DMS 273 treated with DMSO at 0.1 percent for 48 hours (cell line): ENCODE measurements around the gene ZPBP2.

Experiments used
- DNase-seq: peaks from one replicate; lab custom pipeline; 2025; lab: John Stamatoyannopoulos, UW

Gene ZPBP2

DNA sequence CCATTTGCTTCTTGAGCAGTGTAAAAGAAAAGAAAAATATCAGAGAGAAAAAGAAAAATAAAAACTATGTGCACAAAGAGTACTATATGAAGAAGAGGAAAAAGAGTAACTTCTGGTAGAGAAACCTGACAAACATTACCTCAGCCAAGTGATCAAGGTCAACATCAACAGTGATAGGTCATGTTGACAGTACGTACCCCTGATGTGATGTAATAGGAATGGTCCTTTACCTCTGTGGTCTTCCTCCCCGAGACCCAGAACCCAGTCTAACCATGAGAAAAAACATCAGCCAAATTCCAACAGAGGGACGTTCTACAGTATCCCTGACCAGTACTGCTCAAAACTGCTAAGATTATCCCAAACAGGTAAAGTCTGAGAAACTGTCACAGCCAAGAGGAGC, 46.0 kb downstream of the ZPBP2 start:
- no peak for DNase-seq

DNA sequence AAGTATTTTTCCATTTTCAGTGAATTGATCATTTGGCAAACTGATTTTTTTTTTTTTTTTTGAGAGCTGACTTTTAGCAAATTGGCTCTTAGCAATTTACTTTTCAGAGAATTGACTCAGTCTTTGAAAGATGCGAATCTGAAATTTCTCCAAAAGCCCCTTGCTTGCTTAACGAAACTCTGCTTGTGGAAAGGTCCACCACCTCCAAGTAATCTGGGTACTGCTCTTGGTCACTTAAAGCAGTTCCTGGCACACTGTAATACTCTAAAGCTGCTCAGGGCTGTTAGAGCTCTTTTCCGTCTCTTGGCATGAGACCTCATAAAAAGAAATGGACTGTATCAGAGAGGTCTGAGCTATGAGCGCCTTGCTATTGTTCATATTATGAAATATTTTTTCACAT, 47.6 kb downstream of the ZPBP2 start:
- DNase-seq = no peak

DNA sequence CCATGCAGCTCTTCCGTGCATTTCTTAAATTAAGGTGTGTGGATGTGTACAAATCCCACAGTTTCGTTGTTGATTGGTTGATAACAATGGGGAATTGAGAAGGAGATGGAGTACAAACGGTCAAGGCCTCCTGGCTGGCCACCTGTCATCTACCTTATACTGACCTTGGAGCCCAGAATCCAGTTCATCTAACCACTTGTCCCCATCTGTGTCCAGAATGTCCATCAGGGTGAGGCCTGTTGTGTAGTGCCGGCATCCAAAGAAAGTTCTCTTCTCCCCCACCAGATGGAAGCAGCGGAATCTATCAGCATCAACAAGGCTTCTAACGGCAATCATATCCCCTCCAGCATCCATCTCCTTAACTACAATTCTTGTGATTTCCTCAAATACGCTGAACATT, 48.9 kb downstream of the ZPBP2 start:
- DNase-seq = no peak

DNA sequence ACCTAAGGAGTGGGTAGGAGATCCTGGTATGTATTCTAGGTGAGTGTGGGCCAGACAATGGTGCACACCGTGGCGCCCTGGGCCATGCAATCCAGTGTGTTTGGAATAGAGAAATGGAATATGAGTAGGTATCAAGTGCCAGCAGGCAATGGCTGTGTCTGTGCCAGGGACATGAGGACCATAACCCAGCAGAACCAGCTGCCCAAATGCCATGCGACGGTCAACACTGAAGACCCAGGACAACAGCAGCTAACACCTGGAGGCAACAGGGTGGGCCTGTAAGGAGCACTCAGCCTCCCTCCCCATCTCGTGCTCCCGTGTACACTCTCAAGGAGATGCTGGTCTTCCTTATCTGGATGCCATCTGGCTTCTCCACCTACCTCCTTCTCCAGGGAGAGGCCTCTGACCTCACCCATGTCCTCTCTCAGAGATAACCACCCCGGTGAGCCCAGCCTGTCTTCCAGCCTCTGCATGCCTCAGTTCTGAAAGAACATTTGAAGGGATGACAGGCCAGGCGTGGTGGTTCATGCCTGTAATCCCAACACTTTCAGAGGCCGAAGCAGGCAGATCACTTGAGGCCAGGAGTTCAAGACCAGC, 51.2 kb downstream of the ZPBP2 start:
- no peak for DNase-seq

DNA sequence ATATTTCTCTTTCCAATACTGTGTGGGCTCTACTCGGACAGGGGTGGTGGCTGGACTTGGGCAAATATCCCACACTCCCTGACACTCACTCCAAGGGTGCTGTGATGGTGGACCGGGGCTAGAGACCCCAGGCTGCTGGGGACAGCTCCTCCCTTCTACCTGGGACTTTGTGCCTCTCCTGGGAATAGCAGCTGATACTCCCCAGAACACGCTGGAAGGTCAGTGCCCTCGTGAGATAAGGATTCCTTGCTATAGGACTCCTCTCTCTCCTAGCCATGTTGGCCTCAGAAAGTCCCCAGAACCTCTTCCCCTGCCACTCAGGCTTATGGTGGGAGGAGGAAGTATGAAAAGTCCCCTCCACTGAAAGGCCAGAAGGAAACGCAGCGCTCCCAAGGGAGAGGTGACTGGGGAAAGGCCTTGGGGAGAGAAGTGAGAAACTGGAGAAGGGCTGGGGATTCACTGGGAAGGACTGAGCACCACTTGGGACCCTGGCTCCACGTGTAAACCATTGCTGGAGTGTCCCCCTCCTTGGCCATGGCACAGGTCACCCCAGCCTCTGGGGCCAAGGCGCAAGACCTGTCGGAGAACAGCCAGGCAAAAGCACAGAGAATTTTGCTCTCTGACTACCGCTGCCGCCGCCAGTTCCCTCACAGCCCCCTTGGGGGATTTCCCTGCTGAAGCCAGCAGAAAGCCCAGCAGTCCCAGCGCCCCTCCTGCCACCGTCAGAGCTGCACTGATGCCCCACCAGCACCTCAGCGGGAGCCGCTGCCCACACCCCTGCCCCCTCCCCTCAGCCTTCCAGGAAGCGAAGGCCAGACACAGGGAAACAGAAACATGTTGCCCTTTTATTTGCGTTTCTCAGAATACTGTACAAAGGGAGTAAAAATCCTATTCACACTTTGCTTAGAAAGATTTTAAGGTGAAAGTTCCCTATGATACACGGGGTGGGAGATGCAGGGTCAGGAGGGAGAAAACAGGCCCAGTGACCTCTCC, 52.5 kb downstream of the ZPBP2 start:
- no peak for DNase-seq

DNA sequence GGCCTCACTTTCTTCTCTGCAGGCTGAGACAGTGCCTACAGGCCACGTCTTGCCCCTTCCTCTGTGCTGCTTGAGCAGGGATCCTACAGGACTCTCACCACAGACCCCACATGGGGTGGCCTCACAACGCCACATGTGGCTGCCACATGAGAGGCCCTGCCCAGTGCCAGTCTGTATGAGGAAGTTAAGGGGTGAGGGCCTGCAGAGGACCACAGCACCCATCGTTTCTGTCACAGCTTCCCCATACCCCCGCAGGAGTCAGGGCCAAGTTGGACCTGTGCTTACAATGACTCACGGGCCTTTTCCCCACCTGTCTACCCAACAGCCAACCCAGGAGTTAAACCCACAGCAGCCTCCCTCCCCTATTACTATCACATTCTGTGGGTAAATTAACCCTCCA, 53.3 kb downstream of the ZPBP2 start:
- no peak for DNase-seq

DNA sequence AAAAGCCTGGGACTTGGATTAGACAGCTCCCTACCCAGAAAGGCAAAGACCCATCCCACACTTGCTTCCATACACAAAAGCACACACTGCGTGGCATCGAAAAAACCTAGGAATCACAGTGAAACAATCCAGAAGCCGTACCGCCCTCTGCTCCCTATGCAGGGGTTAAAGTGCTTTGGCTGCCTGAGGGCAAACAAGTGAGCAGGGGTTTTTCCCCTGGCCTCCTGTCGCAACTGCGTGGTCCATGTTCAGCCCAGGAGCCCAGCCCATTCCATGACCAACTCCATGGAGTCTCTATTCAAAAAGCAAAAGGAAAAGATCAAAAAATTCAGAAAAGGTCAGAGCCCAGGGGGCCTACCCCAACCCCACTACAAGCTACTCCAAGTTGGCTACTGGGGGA, 54.0 kb downstream of the ZPBP2 start:
- no peak for DNase-seq

DNA sequence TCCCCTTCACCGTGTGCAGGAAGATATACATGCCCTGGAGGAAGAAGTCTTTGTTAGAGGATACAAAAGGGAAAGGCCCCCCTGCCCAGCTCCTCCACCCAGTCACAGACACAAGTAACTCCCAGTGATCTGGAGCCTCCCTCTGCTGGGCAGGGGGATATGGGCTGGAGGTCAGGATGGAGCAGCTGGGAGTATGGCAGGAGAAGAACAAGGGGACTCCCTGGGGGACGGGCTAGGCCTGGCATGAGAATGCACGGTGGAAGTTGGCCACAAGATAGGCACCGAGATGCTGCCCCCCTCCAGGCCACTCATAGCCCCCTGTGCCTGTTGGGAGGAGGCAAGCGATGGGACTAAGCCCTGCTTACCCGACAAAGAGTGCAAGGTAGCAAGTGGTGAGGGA, 55.2 kb downstream of the ZPBP2 start:
- DNase-seq = no peak

DNA sequence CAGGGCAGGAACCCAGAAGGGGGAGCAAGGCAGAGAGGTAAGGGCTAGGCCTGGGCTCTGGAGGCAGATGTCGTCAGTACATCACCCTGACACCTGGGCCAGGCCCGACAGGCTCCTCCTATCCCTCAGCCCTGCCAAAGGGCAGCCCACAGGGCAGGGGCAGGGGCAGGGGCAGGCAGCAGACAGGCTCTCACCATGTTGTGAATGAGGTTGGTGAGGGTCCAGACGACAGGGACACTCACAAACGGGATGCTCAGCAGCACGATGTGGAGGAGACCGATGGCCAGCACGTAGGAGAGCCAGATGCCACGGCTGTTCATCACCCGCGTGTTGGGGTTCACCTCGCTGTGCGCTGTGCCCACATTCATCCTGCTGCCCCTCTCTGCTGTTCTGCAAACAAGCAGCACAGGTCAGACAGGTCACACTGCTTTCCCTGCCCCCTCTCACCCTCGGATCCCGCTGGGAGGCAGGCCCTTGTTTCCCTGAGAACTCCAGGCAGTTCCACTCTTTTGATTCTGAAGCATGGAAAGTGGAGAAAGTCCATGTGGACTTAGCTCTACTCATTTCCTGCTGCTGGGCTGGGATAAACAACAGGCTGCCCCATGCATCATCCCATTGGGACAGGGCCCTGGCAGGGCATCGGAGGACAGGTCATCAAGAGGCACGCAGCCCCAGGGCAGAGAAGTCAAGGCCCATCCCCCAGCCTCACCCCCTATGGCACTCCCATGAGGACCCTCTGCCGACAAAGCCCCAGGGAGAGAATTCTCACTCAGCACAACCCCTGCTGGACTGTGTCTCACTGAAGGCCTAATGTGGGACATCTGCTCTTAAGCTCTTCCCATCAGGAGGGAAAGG, 56.1 kb downstream of the ZPBP2 start:
- DNase-seq = no peak

DNA sequence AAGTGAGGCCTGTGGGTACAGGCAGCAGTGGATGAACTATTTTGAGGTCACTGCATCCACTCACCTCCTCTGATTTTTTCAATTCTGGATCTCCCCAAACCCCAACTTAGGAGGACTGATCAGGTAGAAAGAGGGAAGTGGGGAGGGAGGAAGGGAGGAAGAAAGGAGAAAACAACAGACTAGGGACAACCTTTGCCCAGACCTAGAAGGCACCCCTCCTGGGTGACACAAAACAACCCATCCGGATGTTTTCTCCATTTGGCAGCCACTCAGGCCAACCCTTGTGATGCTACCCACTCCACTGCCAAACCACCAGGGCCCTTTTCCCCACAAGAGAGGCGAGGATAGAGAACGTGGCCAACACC, 56.7 kb downstream of the ZPBP2 start:
- no peak for DNase-seq

DNA sequence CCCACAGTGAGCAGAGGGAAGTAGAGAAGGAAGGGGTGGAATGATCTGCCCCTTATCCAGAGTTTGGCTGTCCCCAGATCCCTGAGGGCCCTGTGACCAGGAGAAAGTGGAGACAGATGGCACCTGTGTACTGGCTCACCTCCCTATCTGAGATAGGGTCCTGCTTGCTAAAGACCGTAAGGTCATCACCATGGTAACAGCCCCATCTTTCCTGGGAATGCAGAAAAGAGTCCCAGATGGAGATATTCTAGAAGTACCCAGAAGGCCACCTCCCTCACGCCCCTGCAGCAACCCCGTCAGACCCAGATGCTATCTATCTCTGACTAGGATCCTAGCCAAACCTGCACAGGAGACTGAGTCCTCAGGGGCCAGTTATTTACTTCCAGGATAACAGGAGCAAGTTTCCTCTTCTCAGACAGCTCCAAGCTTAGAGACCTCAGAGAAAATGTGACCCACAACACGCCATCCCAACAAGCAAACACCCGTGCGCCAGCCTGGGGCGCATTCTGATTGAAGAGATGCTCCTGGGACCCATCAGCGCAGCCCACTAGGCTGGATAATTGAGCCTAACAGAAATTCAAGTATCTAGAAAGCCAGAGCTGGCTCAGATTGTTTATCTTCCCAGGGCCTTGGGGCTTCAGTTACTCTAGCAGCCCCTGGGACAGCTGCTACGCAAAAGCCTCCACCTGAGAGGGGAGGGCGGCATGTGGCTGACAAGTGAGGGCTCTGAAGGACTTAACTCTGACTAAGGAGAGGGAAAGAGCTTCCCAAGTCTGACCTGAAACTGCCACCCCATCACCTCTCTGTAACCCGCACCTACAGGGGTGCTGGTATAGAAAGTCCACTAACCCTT, 57.5 kb downstream of the ZPBP2 start:
- peak; percentile 57 for DNase-seq

DNA sequence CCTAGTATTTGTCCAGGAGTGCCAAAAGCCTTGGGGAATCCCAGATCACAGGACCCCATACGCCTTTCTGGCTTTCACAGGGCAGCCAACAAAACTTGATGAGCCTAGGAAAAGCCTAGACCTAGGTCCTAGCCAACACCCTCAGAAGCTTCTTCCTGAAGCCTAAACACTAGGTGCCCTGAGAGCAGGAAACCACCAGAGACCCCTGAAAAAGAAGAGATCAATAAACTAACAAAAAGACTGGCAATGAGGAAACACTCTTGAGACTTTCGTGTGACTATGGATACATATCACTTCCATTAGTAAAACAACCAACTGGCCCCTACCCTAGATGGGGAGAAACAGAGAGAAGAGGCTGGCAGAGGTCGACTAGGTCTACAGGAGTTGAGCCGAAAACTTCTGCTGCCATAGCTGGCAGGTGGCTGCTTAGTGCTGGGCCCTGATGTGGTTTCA, 58.2 kb downstream of the ZPBP2 start:
- no peak for DNase-seq

DNA sequence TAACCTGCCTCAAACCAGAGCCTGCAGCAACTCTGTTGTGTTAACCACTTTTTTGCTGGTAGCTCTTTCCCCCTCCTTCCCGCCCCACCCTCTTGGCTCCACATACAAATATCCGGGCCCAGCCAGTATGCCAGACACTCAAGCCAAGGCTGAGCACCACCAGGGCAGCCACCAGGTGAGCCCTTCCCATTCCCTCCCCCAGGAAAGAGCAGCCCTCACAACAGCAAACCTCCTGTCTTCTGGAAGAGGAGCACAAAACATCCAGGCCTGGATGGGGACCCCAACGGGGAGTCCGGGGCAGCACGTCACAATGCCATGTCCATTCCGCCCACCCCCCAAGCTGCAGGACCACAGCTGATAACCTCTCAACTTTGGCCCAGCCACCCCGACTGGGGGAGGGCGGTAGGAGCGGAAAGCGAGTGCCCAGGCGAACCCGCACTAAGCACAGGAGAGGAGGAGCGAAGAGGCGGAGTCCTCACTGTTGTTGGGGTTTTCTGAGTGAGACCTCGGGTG, 58.6 kb downstream of the ZPBP2 start:
- DNase-seq = no peak
